ENCODE measurements around the gene TSKU.
"Not testable (repeated sequence)": the region's sequence is repeated elsewhere in the genome, so short reads cannot be mapped to it uniquely, and the experiment has no call there.

The TSKU gene

DNA sequence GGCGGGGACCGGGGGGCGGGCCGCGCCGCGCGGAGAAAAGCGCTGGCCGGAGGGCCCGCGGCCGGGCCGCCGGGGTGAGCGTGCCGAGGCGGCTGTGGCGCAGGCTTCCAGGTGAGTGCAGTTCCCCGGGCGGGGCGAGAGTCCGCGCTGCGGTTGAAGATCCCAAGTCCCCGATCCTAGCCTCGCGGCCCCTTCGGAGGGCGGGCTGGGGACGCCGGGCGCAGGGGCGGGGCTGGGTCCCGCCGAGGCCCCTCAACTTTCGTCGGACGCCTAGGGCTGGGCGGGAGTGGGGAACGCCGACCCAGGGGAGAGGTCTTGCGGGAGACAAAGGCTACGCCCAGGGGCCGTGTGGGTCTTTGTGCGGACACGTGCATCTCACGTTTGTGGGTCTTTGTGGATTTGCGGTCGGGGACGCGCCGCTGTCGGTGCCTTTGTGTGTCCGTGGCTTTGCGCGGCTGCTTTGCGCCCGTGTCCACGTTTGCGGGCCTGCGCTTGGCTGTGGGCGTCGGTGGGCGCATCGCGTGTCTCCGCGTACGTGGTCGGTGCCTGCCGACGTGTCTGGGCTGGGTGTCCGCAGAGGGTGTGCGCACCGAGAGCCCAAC, at the start of gene TSKU:
TSS of gene TSKU (plus strand) at position 63 of the 602 bp plus-strand sequence. CDS start 12,261 bp downstream, outside the sequence.
- no peak for DNase-seq (ENCODE audit: low read depth in 2 of 2)

DNA sequence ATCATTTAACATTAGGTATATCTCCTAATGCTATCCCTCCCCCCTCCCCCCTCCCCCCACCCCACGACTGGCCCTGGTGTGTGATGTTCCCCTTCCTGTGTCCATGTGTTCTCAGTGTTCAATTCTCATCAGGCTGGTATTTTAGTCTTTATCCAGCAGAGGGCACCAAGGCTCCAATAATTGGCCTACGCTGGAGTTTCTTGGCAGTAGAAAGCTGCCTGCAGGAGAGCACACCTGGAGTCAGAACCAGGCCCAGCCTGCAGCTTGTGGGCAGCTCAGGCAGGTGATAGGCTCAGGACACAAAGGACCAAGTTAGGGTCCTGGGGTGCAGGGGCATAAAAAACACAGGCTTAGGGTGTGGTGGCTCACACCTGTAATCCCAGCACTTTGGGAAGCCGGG, 49.2 kb upstream of the TSKU start:
- DNase-seq (ENCODE audit: low read depth in 2 of 2): not testable (repeated sequence)

DNA sequence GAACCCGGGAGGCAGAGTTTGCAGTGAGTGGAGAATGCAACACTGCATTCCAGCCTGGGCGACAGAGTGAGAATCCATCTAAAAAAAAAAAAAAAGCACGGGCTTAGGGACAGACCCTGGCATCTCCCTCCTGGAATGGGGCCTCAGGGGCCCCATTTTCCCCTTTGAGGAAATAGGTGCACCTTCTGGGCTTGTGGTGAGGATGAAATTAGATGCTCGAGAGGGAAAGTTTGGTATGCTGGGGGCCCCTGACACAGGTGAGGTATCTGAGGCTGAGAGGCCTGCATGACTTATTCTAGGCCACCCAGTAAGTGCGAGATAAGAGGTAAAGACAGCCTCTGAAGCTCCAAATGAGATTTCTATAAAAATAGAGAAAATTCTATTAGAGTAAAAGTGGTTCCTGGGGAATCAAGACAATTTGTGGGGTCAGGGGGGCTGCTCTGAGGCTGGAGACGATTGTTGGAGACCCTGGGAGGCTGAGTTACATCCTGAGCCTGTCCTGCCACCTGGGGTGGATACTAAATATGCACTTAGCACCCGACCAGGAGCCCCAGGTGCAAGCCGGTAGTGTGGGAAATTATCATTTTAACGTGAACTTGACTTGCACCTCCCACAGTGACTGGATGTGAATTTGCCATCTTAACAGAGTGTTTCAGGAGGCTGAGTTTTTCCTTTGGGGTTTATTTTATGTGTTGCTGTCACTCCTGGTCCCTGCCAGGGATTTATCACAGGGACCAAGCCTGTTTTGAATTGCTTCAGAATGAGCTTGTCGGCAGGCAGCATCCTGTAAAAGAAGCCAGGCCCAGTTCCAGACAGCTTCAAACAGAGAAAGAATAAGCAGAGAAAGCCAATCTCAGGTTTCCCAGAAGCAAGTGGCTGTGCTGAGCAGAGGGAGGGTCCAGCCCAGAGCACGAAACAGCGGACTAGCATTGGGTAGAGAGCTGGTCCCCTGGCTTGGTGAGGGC, 48.4 kb upstream of the TSKU start:
- no peak for DNase-seq (ENCODE audit: low read depth in 2 of 2)

- no peak for DNase-seq (ENCODE audit: low read depth in 2 of 2)
Observed at GRCh38 chr11:76735841-76736240, 47.3 kb upstream of the TSKU start.

DNA sequence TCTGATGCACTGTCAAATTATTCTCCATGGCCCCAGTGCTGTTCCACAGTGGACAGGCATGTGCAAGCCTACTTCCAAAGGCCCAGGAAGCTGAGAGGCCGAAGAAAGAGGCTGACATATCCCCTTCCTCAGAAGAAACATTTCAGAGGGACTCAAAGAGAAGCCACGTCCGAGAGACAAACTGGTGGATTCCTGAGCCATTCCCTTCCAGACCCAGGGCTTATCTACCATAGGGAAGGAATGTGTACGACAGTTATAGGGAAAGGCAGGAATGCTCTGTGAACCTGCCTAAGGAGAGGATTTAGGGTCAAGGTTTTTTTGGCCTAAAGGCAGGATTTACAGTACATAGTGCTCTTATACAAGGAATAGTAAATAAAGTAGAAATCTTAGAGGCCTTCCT, 46.9 kb upstream of the TSKU start:
- no peak for DNase-seq (ENCODE audit: low read depth in 2 of 2)

DNA sequence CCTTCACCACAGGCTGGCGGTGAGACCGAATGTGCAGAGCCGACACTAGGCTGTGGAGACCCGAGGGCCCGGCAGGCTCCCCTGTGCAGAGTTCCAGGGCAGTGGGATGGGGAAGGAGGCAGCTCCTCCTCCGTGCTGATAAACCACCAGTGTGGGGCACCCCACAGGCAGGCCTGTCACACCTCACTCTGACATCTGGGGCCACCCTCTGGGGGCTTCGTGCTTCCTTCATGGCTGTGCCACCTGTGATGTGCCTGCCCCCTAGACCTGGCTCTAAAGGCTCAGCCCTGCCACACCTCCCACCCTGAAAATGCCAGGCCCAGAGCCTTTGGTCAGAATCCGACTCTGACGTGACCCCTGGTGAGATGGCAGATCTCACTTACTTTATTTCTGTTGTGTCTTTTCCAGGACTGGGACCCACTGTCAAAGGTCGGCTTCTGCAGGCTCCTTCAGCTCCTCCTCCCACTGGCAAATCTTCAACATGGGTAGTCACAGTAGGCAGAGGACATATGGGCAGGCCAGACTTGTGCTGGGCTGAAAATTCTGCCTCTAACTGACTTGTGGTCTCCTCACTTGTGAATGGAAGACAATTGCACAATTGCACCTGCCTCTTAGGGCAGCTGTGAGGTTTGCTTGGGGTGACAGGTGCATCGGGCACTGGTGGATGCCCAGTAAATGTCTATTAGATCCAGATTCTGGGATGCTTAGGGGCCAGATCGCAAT, 46.2 kb upstream of the TSKU start:
- DNase-seq (ENCODE audit: low read depth in 2 of 2): no peak

DNA sequence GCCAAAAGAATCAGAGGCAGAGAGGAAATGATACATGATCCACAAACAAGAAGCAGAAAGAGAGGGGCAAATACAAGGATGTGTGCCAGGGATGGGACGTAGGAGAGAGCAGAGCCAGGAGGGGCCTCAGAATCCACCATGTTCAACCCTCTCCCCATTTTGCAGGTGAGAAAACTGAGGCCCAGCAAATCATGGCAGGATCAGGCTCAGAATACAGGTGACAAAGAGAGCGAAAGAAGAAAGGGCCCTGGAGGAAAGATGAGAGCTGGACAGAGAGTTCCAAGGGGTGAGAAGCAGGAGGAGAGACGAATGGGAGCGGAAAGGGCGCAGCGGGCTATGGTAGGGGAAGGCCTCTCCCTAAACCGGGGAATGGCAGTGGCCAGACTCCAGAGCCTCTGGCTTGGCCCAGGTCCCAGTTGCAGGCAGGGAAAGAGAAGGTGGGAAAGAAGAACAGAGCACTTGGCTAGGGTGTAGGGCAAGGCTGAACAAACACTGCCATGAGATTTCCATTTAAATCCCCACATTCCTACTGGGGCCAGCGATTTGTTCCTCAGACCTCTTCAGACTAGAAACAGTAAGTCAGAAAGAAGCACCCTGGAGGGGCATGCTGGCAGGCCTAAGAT, 44.4 kb upstream of the TSKU start:
- no peak for DNase-seq (ENCODE audit: low read depth in 2 of 2)

- DNase-seq (ENCODE audit: low read depth in 2 of 2): no peak
Observed at GRCh38 chr11:76739798-76740197, 43.4 kb upstream of the TSKU start.

GRCh38 chr11:76740772-76741171, 42.4 kb upstream of the TSKU start:
- DNase-seq (ENCODE audit: low read depth in 2 of 2): no peak

GRCh38 chr11:76742902-76743301, 40.3 kb upstream of the TSKU start:
- no peak for DNase-seq (ENCODE audit: low read depth in 2 of 2)

DNA sequence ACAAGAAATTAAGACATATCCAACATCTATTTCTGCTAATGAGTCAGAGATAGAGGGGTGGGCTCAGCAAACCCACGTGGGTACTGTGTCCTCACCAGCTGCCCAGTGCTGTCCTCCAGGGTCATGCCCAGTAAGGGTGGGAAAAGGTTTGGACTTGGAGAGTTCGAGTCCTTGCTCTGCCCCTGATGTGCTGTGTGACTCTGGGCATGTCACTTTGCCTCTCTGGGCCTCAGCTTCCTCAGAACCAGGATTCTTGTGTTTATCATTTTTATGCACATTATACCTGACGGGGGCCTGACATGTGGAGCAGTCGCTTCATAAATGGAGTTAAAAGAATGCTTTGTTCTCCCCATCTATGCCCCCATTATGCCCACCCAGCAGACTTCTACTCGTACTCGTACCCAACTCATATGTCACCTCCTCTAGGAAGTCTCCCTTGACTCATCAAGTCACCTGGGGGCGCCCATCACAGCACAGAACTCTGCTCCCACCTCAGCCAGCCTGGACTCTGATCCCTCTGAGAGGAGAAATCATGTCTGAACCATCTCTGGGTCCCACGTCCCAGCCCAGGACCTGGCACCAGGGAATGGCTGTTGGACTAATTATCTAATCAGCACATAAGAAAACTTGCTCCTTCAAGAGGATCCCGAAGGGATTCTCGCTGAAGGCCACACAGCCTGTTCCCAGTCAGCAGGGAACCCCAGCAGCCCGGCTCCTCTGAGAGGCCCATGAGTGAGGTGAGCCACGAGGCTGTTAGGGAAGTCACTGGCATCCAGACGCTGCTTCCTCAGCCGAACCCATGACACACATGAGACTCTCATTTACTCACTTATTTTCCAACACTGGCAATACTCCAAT, 38.7 kb upstream of the TSKU start:
- no peak for DNase-seq (ENCODE audit: low read depth in 2 of 2)

DNA sequence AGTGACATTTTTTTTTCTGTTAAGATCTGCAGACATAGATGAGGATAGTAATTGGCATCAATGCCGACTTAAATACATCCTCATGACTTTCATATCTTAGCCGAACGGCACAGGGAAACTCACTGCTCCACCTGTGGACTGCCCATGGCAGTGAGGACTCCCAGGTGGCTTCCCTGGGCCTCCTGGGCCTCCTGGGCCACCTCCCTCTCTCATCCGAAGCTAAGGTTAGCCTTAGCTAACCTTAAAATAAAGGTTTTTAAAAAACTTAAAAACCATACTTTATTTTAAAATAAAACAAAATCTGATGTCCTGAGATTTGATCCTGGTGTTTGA, 38.1 kb upstream of the TSKU start:
- DNase-seq (ENCODE audit: low read depth in 2 of 2): no peak

DNA sequence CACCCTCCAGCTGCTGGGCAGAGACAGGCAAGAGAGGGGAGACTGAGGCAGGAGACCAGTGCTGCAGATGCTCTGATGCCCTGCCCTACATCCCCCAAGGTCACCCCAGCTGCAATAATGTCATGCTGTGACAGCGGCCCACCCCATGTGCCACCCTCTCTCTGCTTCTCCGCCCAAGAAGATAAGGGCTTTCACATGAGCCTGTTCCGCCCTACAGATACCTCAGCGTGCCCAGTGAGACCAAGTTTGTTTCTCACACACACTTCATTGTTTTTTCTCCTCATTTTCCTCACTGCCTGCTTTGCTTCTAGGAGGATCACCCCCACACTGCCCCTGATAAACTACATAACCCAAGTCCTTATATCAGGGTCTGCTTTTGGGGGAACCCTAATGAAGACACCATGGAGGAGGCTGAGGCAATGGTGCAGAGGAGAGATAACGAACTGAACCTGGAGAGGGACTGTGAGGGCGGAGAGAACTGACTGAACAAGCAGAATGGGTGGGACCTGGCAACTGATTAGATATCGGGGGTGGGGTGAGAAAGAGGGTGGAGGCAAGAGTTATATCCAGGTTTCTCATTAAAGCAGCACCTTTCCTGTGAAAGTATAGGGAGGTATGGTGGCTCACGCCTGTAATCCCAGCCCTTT, 37.5 kb upstream of the TSKU start:
- DNase-seq (ENCODE audit: low read depth in 2 of 2): no peak

DNA sequence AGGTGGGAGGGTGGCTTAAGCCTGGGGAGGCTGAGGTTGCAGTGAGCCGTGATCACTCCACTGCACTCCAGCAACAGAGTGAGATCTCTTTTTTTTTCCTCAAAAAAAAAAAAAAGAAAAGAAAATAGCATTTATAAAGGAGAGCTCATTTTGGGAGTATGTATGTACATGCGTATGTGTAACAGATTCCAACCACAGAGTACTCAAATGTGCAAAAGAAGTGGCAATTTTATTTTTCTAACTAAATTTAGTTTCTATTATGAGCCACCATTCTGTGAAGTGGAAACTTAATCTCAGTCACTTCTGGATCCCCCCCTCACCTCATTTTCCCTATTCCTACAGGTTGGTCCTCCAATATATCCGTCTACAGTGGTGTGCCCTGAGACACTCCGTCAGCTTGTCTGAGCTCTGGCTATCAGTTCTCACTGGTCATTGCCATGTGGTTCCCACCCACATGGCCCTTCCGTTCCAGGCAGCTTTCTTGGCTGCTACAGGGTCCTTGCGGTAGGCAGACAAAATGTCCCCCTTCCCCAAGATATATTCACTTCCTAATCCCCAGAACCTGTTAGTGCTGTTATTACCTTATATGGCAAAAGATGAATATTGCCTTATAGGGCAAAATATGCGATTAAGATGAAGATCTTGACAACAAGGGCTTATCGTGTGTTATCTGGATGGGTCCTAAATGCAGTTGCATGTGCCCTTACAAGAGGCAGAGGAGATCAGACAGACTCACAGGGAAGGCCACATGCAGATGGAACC, 35.8 kb upstream of the TSKU start:
- DNase-seq (ENCODE audit: low read depth in 2 of 2): no peak

DNA sequence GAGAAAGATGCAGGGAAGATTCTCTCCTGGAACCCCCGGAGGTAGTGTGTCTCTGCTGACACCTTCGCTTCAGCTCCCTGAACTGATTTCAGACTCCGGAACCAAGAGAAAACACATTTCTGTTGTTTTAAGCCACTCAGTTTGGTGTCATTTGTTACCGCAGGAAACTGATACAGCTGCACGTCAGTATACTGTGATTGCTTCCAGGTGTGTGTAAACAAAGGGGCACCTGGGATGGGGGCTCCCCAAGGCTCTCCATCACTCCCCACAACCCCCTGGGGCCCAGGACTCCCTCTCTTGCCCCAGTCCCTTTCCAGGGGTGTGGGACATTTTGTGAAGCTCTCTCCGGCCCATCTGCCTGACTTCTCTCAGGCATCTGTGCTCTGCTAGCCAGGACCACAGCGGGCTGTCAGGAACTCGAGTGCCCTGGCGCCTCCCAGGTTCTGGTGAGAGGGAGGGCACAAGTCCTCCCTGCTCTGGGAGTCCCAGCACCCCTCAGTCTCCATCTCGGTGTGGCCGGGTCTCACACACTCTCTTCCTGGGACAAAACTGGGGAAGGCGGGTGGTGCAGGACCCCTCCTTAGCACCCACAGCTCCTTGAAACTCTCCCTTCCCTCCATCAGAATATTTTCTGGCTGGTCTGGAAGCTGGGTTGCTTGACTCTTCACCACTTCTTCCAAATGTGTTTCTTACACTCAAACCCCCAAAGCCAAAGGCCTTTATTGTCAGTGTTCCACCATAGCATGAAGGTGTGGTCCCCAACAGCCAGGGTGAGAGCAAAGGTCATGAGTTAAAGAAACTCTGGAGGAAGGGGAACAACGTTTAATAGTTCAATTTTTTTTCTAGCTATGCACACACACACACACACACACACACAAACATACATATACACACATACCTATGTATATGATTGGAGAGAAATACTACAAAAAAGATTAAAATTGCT, 35.0 kb upstream of the TSKU start:
- DNase-seq (ENCODE audit: low read depth in 2 of 2): no peak

DNA sequence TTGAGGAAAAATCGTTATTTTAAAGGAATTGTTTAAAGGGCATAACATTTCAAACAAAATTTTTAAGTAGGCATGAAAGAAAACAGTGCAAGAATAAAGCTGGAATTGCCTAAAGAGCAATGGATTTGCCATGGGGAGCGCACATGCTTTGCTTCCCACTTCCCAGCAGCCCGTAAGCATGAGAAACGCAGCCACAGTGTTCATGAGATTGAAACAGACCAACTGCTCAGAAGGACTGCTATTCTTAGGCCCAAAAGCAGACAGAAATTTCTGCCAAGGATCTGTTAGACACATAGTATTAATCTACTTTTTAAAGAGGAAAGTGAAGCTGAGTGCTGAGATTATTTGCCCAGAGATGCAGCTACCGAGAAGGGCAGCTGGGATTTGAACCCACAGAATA, 34.2 kb upstream of the TSKU start:
- no peak for DNase-seq (ENCODE audit: low read depth in 2 of 2)

DNA sequence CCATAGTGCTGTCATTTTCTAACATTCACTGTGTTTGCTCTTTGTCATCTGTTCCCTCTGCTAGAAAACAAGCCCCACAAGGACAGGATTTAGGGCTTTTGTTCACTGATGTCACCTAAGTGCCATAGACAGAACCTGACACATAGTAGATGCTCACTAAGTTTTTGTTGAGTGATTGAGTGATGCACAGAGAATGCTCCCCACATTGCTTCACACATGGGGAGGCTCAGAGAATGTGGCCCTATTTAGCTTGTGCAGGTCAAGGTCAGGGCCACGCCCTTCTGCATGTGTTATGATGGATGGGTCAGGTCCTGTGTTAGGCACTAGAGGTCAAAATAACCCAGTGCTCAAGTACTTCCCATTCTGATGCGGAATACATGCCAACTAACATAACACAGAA, 33.1 kb upstream of the TSKU start:
- no peak for DNase-seq (ENCODE audit: low read depth in 2 of 2)

DNA sequence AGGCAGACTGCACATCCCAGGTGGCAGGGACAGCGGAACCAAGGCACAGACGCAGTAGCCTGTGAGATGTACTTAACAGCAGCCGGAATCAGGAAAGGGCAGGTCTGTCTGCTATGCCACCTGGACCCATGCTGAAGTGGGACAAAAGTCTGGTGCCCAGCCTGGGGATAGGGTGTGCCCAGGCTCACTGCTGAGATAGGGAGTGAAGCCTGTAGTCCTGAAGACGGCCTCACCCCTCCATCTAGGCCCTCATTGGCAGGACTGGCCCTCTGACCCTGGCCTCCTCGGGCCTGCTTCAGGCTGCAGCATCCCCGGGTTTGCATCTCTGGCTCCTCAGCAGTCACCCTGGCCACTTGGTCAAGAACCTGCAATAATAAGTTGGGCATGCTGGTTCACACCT, 32.4 kb upstream of the TSKU start:
- no peak for DNase-seq (ENCODE audit: low read depth in 2 of 2)

Data from stimulated activated CD8-positive, alpha-beta memory T cell treated with anti-CD3 and anti-CD28 coated beads, Interleukin-7, amount 100 ng/mL, for 1 hour (primary cell).